ENCODE data around the gene ZNF333.
A peak's percentile ranks its signal among the peaks of the same experiment; 100 is the strongest.

DNA sequence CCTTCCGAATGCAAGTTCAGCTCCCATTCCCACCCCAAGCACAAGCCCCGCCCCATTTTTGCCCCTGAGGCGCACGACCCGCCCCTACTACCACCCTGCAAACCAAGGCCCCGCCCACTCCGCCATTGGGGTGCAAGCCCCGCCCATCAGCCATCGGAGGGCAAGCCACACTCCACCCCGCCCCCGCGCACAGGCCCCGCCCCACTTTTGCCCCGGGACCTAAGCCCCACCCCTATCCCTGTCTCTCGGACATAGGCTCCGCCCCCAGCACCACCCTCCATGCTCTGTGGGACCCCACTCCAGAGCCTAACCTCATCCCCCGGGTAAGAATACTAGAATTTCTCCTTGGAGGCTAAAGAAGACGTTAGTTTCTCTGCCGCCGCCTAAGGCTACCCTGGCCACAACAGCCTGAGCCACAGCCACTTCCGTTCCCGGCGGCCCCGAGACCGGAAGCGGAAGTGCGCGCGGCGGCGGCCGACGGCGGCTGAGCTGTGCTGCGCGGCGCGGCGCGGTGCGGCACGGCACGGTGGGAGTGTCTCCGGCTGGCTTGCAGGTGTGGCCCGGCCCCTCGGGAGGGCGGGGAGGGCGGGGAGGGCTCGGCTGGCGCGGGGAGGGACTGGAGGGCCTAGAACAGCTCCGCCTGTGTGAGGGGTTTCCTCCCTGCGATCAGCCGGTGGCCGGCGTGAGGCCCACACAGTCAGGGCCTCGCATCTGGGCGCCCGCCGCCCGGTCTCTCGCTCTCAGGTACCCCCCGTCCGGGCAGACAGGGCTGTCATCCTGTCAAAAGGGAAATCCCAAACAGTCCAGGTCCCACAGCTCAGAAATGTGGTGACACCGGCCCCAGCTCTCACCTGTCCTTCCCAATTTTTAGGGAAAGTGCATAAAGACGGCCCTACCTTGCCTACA, at the start of gene ZNF333:
- TF ChIP-seq, protein P1, sequence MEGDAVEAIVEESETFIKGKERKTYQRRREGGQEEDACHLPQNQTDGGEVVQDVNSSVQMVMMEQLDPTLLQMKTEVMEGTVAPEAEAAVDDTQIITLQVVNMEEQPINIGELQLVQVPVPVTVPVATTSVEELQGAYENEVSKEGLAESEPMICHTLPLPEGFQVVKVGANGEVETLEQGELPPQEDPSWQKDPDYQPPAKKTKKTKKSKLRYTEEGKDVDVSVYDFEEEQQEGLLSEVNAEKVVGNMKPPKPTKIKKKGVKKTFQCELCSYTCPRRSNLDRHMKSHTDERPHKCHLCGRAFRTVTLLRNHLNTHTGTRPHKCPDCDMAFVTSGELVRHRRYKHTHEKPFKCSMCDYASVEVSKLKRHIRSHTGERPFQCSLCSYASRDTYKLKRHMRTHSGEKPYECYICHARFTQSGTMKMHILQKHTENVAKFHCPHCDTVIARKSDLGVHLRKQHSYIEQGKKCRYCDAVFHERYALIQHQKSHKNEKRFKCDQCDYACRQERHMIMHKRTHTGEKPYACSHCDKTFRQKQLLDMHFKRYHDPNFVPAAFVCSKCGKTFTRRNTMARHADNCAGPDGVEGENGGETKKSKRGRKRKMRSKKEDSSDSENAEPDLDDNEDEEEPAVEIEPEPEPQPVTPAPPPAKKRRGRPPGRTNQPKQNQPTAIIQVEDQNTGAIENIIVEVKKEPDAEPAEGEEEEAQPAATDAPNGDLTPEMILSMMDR (IDR thresholded peaks at IDR 0.05): no peak
- TF ChIP-seq POLR2A (IDR thresholded peaks at IDR 0.05) (no peak), POLR2AphosphoS5 (IDR thresholded peaks at IDR 0.05) (peak; percentile 22 to 75 (median 66))

Data from sigmoid colon (tissue), 4 donors.